GM12878 (cell line): ENCODE data around the gene PMF1. TPM values are rescaled to one million over a fixed set of nuclear protein-coding genes. Genes with fewer than 3 reads are reported as not detected.

Source experiments
- ATAC-seq: fragments of 200-7000 bp; cut with Tn5 transposase; 3 replicates; pipeline ENCODE4 v1.9.1; 2020; ENCODE audit warnings: mild to moderate bottlenecking, moderate library complexity
- BruUV-seq: library from RNA; stranded (reverse); fragments of 400-500 nt; replicated peaks from 2 replicates; lab custom pipeline; 2021; lab: Mats Ljungman, UMichigan
- CTCF ChIA-PET: fragments of 300-600 bp; sonication (Branson Sonifier 250); formaldehyde crosslinking; extraction: SDS; loops from one replicate; lab custom pipeline; 2021; ENCODE audit warnings: inconsistent platforms; lab: Yijun Ruan, JAX
- POLR2A ChIA-PET: fragments of 350-600 bp; formaldehyde crosslinking; extraction: SDS; loops from one replicate; lab custom pipeline; 2021; ENCODE audit warnings: inconsistent platforms; lab: Charles Lee
- RAD21 ChIA-PET: fragments of 300-600 bp; sonication (Branson Sonifier 250); formaldehyde crosslinking; loops from one replicate; lab custom pipeline; 2023; ENCODE audit warnings: antibody characterized with exemption; ENCODE audit not compliant: unreplicated experiment; lab: Charles Lee
- SMC1A ChIA-PET: fragments of 300-600 bp; sonication (Branson Sonifier 250); formaldehyde crosslinking; loops from one replicate; lab custom pipeline; 2023; ENCODE audit not compliant: unreplicated experiment, uncharacterized antibody; lab: Charles Lee
- DNase-seq: peaks from one replicate; pipeline ENCODE4 v3.0.0-alpha.2; 2011; ENCODE audit warnings: low read depth, low spot score
- FAIRE-seq: peaks from 3 replicates; lab custom pipeline; 2011; peaks lifted over from hg19 to GRCh38; lab: Jason Lieb, UNC
- H2AFZ ChIP-seq: 2 replicates; pipeline ENCODE4 v1.6.0; 2011; ENCODE audit warnings: low read depth, low read length, control low read depth; ENCODE audit not compliant: control insufficient read depth
- H3K27ac ChIP-seq: 2 replicates; pipeline ENCODE4 v1.5.1; 2011; ENCODE audit warnings: control low read depth; ENCODE audit not compliant: control insufficient read depth, insufficient read depth
- H3K27me3 ChIP-seq, 2 experiments: replicated peaks in 1 of 2; 2 replicates each; pipeline versions ENCODE4 v1.6.0 to v1.6.1; 2011; ENCODE audit warnings: low read length in 1 of 2; ENCODE audit not compliant: control insufficient read depth in 2 of 2, insufficient read depth in 2 of 2
- H3K36me3 ChIP-seq, 2 experiments: 2 replicates each; pipeline ENCODE4 v1.5.1; 2011; ENCODE audit warnings: low read length in 1 of 2; ENCODE audit not compliant: control insufficient read depth in 2 of 2, insufficient read depth in 2 of 2
- H3K4me1 ChIP-seq: 2 replicates; pipeline ENCODE4 v1.6.1; 2011; ENCODE audit warnings: mild to moderate bottlenecking, low read length, moderate library complexity, mixed read lengths; ENCODE audit not compliant: control insufficient read depth, insufficient read depth
- H3K4me2 ChIP-seq: 2 replicates; pipeline ENCODE4 v1.6.0; 2011; ENCODE audit warnings: control low read depth; ENCODE audit not compliant: control insufficient read depth, insufficient read depth
- H3K4me3 ChIP-seq: fragments of 200-600 bp; sonication (generic); 2 replicates; pipeline ENCODE4 v1.5.1; 2016
- H3K79me2 ChIP-seq: 2 replicates; pipeline ENCODE4 v1.6.0; 2011; ENCODE audit warnings: low read length; ENCODE audit not compliant: control insufficient read depth, insufficient read depth
- H3K9ac ChIP-seq: 2 replicates; pipeline ENCODE4 v1.8.0; 2011; ENCODE audit warnings: low read length, control low read depth, mixed read lengths; ENCODE audit not compliant: control insufficient read depth, insufficient read depth
- H3K9me3 ChIP-seq: replicated peaks from 3 replicates; pipeline ENCODE4 v1.5.1; 2011; ENCODE audit warnings: mild to moderate bottlenecking, low read length; ENCODE audit not compliant: control insufficient read depth, insufficient read depth
- H4K20me1 ChIP-seq: 2 replicates; pipeline ENCODE4 v1.6.0; 2011; ENCODE audit not compliant: control insufficient read depth, insufficient read depth
- CHD2 ChIP-seq: IDR thresholded peaks from 2 replicates; pipeline ENCODE4 v1.6.1; 2011; ENCODE audit warnings: low read depth, low read length, improper control_type of control experiment, borderline replicate concordance
- HSF1 ChIP-seq: fragments of 150-350 bp; IDR thresholded peaks from 2 replicates; pipeline ENCODE4 v1.6.1; 2014; ENCODE audit warnings: mild to moderate bottlenecking, low read depth, low read length
- IKZF1 ChIP-seq: fragments of 450-650 bp; conservative IDR thresholded peaks from 2 replicates; pipeline ENCODE4 v1.6.1; 2017; ENCODE audit warnings: antibody characterized with exemption, mild to moderate bottlenecking
- IKZF2 ChIP-seq, 2 experiments: fragments of 450-650 bp; IDR thresholded peaks; 2 replicates each; pipeline ENCODE4 v1.6.1; 2017; ENCODE audit warnings: mild to moderate bottlenecking in 2 of 2, moderate library complexity in 2 of 2
- MEF2B ChIP-seq: fragments of 450-650 bp; IDR thresholded peaks from 2 replicates; pipeline ENCODE4 v1.6.1; 2018; ENCODE audit warnings: mild to moderate bottlenecking, moderate library complexity; ENCODE audit not compliant: partially characterized antibody, poor library complexity, severe bottlenecking
- MTA3 ChIP-seq: IDR thresholded peaks from 2 replicates; pipeline ENCODE4 v1.6.1; 2012; ENCODE audit warnings: low read length, inconsistent platforms, borderline replicate concordance
- NFXL1 ChIP-seq: fragments of 450-650 bp; IDR thresholded peaks from 2 replicates; pipeline ENCODE4 v1.6.1; 2017; ENCODE audit warnings: antibody characterized with exemption, mild to moderate bottlenecking, borderline replicate concordance
- RCOR1 ChIP-seq: conservative IDR thresholded peaks from 2 replicates; pipeline ENCODE4 v1.6.1; 2012; ENCODE audit warnings: low read depth, low read length, improper control_type of control experiment
- SP1 ChIP-seq: IDR thresholded peaks from one replicate; pipeline ENCODE4 v1.6.1; 2011; ENCODE audit warnings: low read depth, low read length
- SPI1 ChIP-seq: IDR thresholded peaks from 2 replicates; pipeline ENCODE4 v1.6.1; 2011; ENCODE audit warnings: low read depth, mild to moderate bottlenecking, low read length, moderate library complexity, borderline replicate concordance; ENCODE audit not compliant: insufficient read depth
- WGBS: methylation state at CpG from one replicate; pipeline ENCODE4 v1.1.6; 2016; ENCODE audit warnings: low lambda C conversion rate; ENCODE audit not compliant: insufficient replicate concordance, insufficient coverage; ENCODE audit errors: missing lambda C conversion rate; 5-methylcytosine and 5-hydroxymethylcytosine counted together
- in situ Hi-C: fragments of 300-500 bp; cut with MboI; formaldehyde crosslinking; loops from 9 replicates; pipeline ENCODE4 v1.14.3; 2018; ENCODE audit warnings: mixed read lengths
- intact Hi-C: fragments of 100-400 bp; cut with micrococcal nuclease; formaldehyde crosslinking; loops from one replicate; pipeline ENCODE4 v1.14.2; 2022; ENCODE audit not compliant: unreplicated experiment
- polyA plus RNA-seq, 11 experiments: library from polyadenylated mRNA; depleted of rRNA in 4 of 11; unstranded in 6 of 11; stranded (reverse) in 5 of 11; fragments of >200 nt; fragmentation: Nextera tagmentation in 4 of 11; fragmentation: Illumina TruSeq in 1 of 11; extraction: Ambion mirVana in 4 of 11; extraction: Trizol in 1 of 11; gene quantifications; 1 replicate in 1 of 11; 2 replicates in 10 of 11; pipeline versions ENCODE4 v1.2.1 to v1.2.3, GENCODE V29; 2011 to 2016; ENCODE audit warnings: inconsistent platforms in 2 of 11, missing spikeins in 2 of 11, low read depth in 1 of 11
- total RNA-seq, 4 experiments: library from RNA; depleted of rRNA in 3 of 4; stranded (reverse); fragments of >200 nt in 3 of 4; fragmentation: Illumina TruSeq in 1 of 4; extraction: Trizol in 1 of 4; gene quantifications; 2 replicates each; pipeline versions ENCODE4 v1.2.1 to v1.2.3, GENCODE V29; 2013 to 2021
- TF ChIP-seq, protein P1 (sequence below): fragments of 450-650 bp; IDR thresholded peaks from 2 replicates; pipeline ENCODE4 v1.6.1; 2017; ENCODE audit warnings: mild to moderate bottlenecking, low read depth, inconsistent platforms; ENCODE audit not compliant: poor library complexity, severe bottlenecking

PMF1 gene
- total and polyA plus RNA-seq, 10 of the 15 experiments (the other 5 are each of a cell fraction or from before 2014, with no cell fraction given) = 6.7 to 105 (median 67.3) TPM

- TF ChIP-seq SP1 = peak; percentile 56
Observed at GRCh38 chr1:156226116-156226538, 13.3 kb downstream of the PMF1 start (continued).

DNA sequence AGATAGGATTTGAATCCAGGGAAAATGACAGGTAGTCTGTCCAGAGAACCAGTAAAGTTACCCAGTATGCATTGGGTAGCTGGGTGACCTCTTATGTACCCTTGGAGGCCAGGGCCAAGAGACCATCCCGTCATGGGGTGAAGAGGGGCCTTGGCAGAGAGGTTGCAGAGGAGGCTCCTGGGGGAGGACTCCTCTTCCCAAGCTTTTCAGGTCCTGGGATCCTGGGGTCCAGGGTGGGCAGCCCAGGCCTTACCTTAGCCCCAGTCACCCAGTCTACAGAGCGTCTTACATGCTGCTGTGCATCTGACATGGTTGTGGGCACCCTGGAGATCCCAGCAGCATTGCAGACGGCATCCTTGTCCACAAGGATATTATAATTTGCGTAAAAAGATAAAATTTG, 14.0 kb downstream of the PMF1 start:
- Histone ChIP-seq H3K4me2 (peak overlapping the region; percentile 83), H3K9me3 (no peaks in the 10 kb centered on the region), H3K4me3 (0 out of 2 replicates have a peak overlapping the region, but pooled peaks have one; percentile 12), H2AFZ (no peak overlapping the region), H4K20me1 (no peaks in the 10 kb centered on the region), H3K9ac (peak overlapping the region; percentile 45), H3K79me2 (no peaks in the 10 kb centered on the region), H3K27me3 (no peaks in the 10 kb centered on the region), H3K4me1 (peaks cover 24% of the 10 kb centered on the region), H3K36me3 (peaks cover 0 to 10% of the 10 kb centered on the region in 2 experiments; a peak in 3 of 4 replicates), H3K27ac (peak overlapping the region; percentile 98)
- no peak for TF ChIP-seq MEF2B
- TF ChIP-seq SPI1 = no peak
- TF ChIP-seq HSF1 = no peak
- TF ChIP-seq, protein P1, sequence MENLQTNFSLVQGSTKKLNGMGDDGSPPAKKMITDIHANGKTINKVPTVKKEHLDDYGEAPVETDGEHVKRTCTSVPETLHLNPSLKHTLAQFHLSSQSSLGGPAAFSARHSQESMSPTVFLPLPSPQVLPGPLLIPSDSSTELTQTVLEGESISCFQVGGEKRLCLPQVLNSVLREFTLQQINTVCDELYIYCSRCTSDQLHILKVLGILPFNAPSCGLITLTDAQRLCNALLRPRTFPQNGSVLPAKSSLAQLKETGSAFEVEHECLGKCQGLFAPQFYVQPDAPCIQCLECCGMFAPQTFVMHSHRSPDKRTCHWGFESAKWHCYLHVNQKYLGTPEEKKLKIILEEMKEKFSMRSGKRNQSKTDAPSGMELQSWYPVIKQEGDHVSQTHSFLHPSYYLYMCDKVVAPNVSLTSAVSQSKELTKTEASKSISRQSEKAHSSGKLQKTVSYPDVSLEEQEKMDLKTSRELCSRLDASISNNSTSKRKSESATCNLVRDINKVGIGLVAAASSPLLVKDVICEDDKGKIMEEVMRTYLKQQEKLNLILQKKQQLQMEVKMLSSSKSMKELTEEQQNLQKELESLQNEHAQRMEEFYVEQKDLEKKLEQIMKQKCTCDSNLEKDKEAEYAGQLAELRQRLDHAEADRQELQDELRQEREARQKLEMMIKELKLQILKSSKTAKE = no peak
- no peak for TF ChIP-seq NFXL1
- TF ChIP-seq MTA3 = no peak
- no peak for TF ChIP-seq RCOR1
- no peak for TF ChIP-seq IKZF1
- TF ChIP-seq IKZF2 (IDR thresholded peaks at IDR 0.05) = no peak
- TF ChIP-seq CHD2 = no peak
- intact Hi-C loops = no loop called here
- FAIRE-seq (no peak), DNase-seq (no peak), ATAC-seq (peak; percentile 18)
- ChIA-PET SMC1A (interaction anchor here (0.6 to 14.3 kb wide), 12 partner anchors 9 to 250 kb away, joined by 3 to 411 read pairs (median 5); partner anchors contain the start of genes SEMA4A and SMG5), CTCF (interaction anchor here (0.6 to 14.2 kb wide), 15 partner anchors 28 to 399 kb away, joined by 3 to 502 read pairs (median 15); partner anchors contain the start of gene SEMA4A), RAD21 (interaction anchor here (1.2 to 10.0 kb wide), 8 partner anchors 27 to 129 kb away, joined by 5 to 361 read pairs (median 34); partner anchors contain the start of genes SEMA4A, SLC25A44 and SMG5), POLR2A (interaction anchor here (0.8 to 4.9 kb wide), 7 partner anchors 14 to 132 kb away, joined by 3 to 84 read pairs (median 12); partner anchors contain the start of genes PMF1, SEMA4A and SMG5)
- WGBS = 79% methylated on average over 4 of the region's 4 CpGs
- in situ Hi-C loops = no loop called here
- BruUV-seq = TSS peak; percentile 32
